ENCODE results near the gene LSM2.

LSM2 gene

DNA sequence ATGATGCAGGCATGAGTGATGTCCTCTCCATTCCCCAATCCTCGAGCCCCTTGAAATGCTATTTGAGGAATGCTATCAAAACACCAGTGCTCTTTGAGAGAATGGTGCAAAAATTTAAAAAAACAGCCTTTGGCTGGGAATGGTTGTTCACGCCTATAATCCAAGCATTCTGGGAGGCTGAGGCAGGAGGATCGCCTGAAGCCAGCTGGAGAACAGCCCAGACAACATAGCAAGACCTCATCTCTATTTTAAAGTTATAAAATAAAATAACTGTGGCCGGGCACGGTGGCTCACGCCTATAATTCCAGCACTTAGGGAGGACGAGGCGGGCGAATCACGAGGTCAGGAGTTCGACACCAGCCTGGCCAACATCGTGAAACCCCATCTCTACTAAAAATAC, 7.0 kb downstream of the LSM2 start:
- no peaks in the 10 kb centered on the region for H3K36me3 ChIP-seq (ENCODE audit: insufficient read depth, low read length)
- no peak overlapping the region for H3K4me3 ChIP-seq (ENCODE audit: low read length, poor library complexity, severe bottlenecking)
- H2AFZ ChIP-seq (ENCODE audit: low read length) = no peak overlapping the region
- H3K79me2 ChIP-seq (ENCODE audit: insufficient read depth, low read length) = peaks cover 50% of the 10 kb centered on the region
- H3K4me1 ChIP-seq (ENCODE audit: insufficient read depth, low read length, poor library complexity, severe bottlenecking) = peaks cover 29% of the 10 kb centered on the region
- peaks cover 9% of the 10 kb centered on the region; the same call in 1 of the 2 replicates for H3F3A ChIP-seq (ENCODE audit: low read depth)
- peak overlapping the region; percentile 12 for H3K9ac ChIP-seq (ENCODE audit: low read depth, low read length, poor library complexity, severe bottlenecking)
- peaks cover under 1% of the 10 kb centered on the region for H4K20me1 ChIP-seq (ENCODE audit: insufficient read depth, low read length, poor library complexity, severe bottlenecking)
- no peaks in the 10 kb centered on the region for H3K9me3 ChIP-seq (ENCODE audit: insufficient read depth, low read depth, low read length)
- no peaks in the 10 kb centered on the region for H3K9me2 ChIP-seq (replicated peaks; ENCODE audit: low read depth, low read length)
- peaks cover 7% of the 10 kb centered on the region for H3K27me3 ChIP-seq (ENCODE audit: insufficient read depth, low read length, poor library complexity, severe bottlenecking)
- TF ChIP-seq EZH2phosphoT487 (IDR thresholded peaks at IDR 0.05; ENCODE audit: borderline replicate concordance) = no peak
- TF ChIP-seq, protein P1, sequence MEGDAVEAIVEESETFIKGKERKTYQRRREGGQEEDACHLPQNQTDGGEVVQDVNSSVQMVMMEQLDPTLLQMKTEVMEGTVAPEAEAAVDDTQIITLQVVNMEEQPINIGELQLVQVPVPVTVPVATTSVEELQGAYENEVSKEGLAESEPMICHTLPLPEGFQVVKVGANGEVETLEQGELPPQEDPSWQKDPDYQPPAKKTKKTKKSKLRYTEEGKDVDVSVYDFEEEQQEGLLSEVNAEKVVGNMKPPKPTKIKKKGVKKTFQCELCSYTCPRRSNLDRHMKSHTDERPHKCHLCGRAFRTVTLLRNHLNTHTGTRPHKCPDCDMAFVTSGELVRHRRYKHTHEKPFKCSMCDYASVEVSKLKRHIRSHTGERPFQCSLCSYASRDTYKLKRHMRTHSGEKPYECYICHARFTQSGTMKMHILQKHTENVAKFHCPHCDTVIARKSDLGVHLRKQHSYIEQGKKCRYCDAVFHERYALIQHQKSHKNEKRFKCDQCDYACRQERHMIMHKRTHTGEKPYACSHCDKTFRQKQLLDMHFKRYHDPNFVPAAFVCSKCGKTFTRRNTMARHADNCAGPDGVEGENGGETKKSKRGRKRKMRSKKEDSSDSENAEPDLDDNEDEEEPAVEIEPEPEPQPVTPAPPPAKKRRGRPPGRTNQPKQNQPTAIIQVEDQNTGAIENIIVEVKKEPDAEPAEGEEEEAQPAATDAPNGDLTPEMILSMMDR (conservative IDR thresholded peaks at IDR 0.05; ENCODE audit: low read length) = no peak
- no peak overlapping the region for H3K4me2 ChIP-seq (ENCODE audit: low read depth, low read length, poor library complexity, severe bottlenecking)

DNA sequence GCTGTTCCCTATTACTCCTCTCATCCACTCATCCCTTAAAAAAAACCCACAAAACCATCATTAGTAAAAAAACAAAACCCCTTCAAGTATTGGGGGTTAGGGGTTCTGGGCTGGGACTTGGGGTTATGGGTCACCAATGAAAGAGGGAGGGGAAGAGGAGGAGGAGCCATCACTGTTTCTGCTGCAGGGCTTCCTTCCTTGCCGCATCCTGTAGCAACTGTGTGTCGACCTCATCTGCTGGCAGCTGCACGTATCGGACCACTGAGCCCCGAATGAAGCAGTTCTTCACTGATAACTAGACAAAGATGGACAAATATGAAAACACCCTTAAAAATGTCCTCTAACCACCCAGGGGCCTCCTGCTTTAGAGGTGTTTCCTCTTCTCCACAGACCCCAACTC, 9.2 kb downstream of the LSM2 start:
- TF ChIP-seq, protein P1 (conservative IDR thresholded peaks at IDR 0.05; ENCODE audit: low read length) = no peak
- TF ChIP-seq EZH2phosphoT487 (IDR thresholded peaks at IDR 0.05; ENCODE audit: borderline replicate concordance) = no peak
- peak overlapping the region; percentile 66 for H3K4me2 ChIP-seq (ENCODE audit: low read depth, low read length, poor library complexity, severe bottlenecking)
- peak overlapping the region; percentile 64 for H3K4me3 ChIP-seq (ENCODE audit: low read length, poor library complexity, severe bottlenecking)

GRCh38 chr6:31796993-31797385, 9.8 kb downstream of the LSM2 start:
- Histone ChIP-seq H3K4me2 (ENCODE audit: low read depth, low read length, poor library complexity, severe bottlenecking) (peak overlapping the region; percentile 66), H3K4me3 (ENCODE audit: low read length, poor library complexity, severe bottlenecking) (peak overlapping the region; percentile 64), H3K4me1 (ENCODE audit: insufficient read depth, low read length, poor library complexity, severe bottlenecking) (peaks cover 42% of the 10 kb centered on the region), H3K36me3 (ENCODE audit: insufficient read depth, low read length) (no peaks in the 10 kb centered on the region), H2AFZ (ENCODE audit: low read length) (no peak overlapping the region), H3K27me3 (ENCODE audit: insufficient read depth, low read length, poor library complexity, severe bottlenecking) (peaks cover 7% of the 10 kb centered on the region), H4K20me1 (ENCODE audit: insufficient read depth, low read length, poor library complexity, severe bottlenecking) (peaks cover 19% of the 10 kb centered on the region), H3K79me2 (ENCODE audit: insufficient read depth, low read length) (peaks cover 55% of the 10 kb centered on the region), H3K9ac (ENCODE audit: low read depth, low read length, poor library complexity, severe bottlenecking) (peak overlapping the region; percentile 65), H3K9me3 (ENCODE audit: insufficient read depth, low read depth, low read length) (no peaks in the 10 kb centered on the region), H3F3A (ENCODE audit: low read depth) (peaks cover 9% of the 10 kb centered on the region; the same call in 1 of the 2 replicates), H3K9me2 (replicated peaks; ENCODE audit: low read depth, low read length) (no peaks in the 10 kb centered on the region)
- no peak for TF ChIP-seq EZH2phosphoT487 (IDR thresholded peaks at IDR 0.05; ENCODE audit: borderline replicate concordance)
- TF ChIP-seq, protein P1 (conservative IDR thresholded peaks at IDR 0.05; ENCODE audit: low read length) = no peak

More for the DNA sequence above, 9.2 kb downstream of the LSM2 start:
- peaks cover 7% of the 10 kb centered on the region for H3K27me3 ChIP-seq (ENCODE audit: insufficient read depth, low read length, poor library complexity, severe bottlenecking)
- H3K79me2 ChIP-seq (ENCODE audit: insufficient read depth, low read length) = peaks cover 53% of the 10 kb centered on the region
- peaks cover 42% of the 10 kb centered on the region for H3K4me1 ChIP-seq (ENCODE audit: insufficient read depth, low read length, poor library complexity, severe bottlenecking)
- peaks cover 19% of the 10 kb centered on the region for H4K20me1 ChIP-seq (ENCODE audit: insufficient read depth, low read length, poor library complexity, severe bottlenecking)
- peaks cover 9% of the 10 kb centered on the region; the same call in 1 of the 2 replicates for H3F3A ChIP-seq (ENCODE audit: low read depth)
- H2AFZ ChIP-seq (ENCODE audit: low read length) = no peak overlapping the region
- peak overlapping the region; percentile 65 for H3K9ac ChIP-seq (ENCODE audit: low read depth, low read length, poor library complexity, severe bottlenecking)
- no peaks in the 10 kb centered on the region for H3K36me3 ChIP-seq (ENCODE audit: insufficient read depth, low read length)
- H3K9me2 ChIP-seq (replicated peaks; ENCODE audit: low read depth, low read length) = no peaks in the 10 kb centered on the region
- no peaks in the 10 kb centered on the region for H3K9me3 ChIP-seq (ENCODE audit: insufficient read depth, low read depth, low read length)

Measured in Loucy (cell line).